ENCODE data around the gene ACTR1A. TPM values are rescaled to one million over a fixed set of nuclear protein-coding genes. Genes with fewer than 3 reads are reported as not detected.

Gene ACTR1A
- total RNA-seq, 1 experiment from 2014 or later: 147 TPM

DNA sequence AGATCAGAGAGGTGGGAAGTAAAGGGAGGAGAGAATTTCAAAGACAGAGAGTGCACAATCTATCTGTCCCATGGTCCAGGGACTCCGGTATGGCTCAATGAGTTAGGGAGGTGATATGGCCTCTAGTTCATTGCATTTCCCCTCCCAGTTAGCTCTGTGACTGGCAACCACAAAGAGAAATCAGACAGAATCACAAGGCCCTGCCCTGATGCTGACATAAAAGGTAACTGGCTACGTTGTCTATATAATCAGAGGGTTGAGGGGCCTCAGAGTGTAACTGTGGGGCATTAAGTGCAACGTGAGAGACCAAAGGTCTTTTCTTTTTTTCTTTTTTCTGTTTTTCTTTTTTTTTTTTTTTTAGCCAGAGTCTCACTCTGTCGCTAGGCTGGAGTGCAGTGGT, 43.9 kb downstream of the ACTR1A start:
- DNase-seq (ENCODE audit: low read depth, low spot score) (no peak), ATAC-seq (no peak)
- Histone ChIP-seq H3K36me3 (ENCODE audit: control insufficient read depth, insufficient read depth, low read length) (peaks cover 3% of the 10 kb centered on the region; the same call in 1 of the 2 replicates), H3K9me3 (ENCODE audit: control insufficient read depth, insufficient read depth, low read depth, low read length) (no peaks in the 10 kb centered on the region), H3K27ac (ENCODE audit: low read length) (no peak overlapping the region), H3K4me3 (ENCODE audit: low read depth in 2 of 2, low read length in 2 of 2) (no peak overlapping the region), H3K4me1 (ENCODE audit: control insufficient read depth, insufficient read depth, low read length) (peaks cover 21% of the 10 kb centered on the region), H3K27me3 (ENCODE audit: control insufficient read depth, insufficient read depth, low read length) (no peaks in the 10 kb centered on the region)
- TF ChIP-seq, protein P1, sequence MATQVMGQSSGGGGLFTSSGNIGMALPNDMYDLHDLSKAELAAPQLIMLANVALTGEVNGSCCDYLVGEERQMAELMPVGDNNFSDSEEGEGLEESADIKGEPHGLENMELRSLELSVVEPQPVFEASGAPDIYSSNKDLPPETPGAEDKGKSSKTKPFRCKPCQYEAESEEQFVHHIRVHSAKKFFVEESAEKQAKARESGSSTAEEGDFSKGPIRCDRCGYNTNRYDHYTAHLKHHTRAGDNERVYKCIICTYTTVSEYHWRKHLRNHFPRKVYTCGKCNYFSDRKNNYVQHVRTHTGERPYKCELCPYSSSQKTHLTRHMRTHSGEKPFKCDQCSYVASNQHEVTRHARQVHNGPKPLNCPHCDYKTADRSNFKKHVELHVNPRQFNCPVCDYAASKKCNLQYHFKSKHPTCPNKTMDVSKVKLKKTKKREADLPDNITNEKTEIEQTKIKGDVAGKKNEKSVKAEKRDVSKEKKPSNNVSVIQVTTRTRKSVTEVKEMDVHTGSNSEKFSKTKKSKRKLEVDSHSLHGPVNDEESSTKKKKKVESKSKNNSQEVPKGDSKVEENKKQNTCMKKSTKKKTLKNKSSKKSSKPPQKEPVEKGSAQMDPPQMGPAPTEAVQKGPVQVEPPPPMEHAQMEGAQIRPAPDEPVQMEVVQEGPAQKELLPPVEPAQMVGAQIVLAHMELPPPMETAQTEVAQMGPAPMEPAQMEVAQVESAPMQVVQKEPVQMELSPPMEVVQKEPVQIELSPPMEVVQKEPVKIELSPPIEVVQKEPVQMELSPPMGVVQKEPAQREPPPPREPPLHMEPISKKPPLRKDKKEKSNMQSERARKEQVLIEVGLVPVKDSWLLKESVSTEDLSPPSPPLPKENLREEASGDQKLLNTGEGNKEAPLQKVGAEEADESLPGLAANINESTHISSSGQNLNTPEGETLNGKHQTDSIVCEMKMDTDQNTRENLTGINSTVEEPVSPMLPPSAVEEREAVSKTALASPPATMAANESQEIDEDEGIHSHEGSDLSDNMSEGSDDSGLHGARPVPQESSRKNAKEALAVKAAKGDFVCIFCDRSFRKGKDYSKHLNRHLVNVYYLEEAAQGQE (IDR thresholded peaks at IDR 0.05; ENCODE audit: insufficient read depth in 1 of 2, low read depth in 2 of 2, low read length in 1 of 2): no peak
- TF ChIP-seq SIN3A (IDR thresholded peaks at IDR 0.05; ENCODE audit: borderline replicate concordance, insufficient read depth, low read depth, low read length) (no peak), POLR2AphosphoS5 (IDR thresholded peaks at IDR 0.05; ENCODE audit: low read depth, low read length) (no peak), TCF7L2 (IDR thresholded peaks at IDR 0.05; ENCODE audit: low read depth, low read length) (no peak)
- TF ChIP-seq, protein P2, sequence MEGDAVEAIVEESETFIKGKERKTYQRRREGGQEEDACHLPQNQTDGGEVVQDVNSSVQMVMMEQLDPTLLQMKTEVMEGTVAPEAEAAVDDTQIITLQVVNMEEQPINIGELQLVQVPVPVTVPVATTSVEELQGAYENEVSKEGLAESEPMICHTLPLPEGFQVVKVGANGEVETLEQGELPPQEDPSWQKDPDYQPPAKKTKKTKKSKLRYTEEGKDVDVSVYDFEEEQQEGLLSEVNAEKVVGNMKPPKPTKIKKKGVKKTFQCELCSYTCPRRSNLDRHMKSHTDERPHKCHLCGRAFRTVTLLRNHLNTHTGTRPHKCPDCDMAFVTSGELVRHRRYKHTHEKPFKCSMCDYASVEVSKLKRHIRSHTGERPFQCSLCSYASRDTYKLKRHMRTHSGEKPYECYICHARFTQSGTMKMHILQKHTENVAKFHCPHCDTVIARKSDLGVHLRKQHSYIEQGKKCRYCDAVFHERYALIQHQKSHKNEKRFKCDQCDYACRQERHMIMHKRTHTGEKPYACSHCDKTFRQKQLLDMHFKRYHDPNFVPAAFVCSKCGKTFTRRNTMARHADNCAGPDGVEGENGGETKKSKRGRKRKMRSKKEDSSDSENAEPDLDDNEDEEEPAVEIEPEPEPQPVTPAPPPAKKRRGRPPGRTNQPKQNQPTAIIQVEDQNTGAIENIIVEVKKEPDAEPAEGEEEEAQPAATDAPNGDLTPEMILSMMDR (IDR thresholded peaks at IDR 0.05): no peak
- ChIA-PET CTCF (interaction anchor here (0.6 kb wide), 1 partner anchor 622 kb away, joined by 9 read pairs; no protein-coding TSS in a partner anchor), POLR2A (interaction anchor here (0.7 kb wide), 1 partner anchor 11 kb away, joined by 5 read pairs; no protein-coding TSS in a partner anchor)
- no TSS peak for BruUV-seq (replicated peaks)
- intact Hi-C loops (cut with micrococcal nuclease; ENCODE audit: unreplicated experiment) (no loop called here), in situ Hi-C loops (cut with HindIII; ENCODE audit: low pct_unique_long_range_greater_than_20kb, low sequenced_read_pairs) (no loop called here)

DNA sequence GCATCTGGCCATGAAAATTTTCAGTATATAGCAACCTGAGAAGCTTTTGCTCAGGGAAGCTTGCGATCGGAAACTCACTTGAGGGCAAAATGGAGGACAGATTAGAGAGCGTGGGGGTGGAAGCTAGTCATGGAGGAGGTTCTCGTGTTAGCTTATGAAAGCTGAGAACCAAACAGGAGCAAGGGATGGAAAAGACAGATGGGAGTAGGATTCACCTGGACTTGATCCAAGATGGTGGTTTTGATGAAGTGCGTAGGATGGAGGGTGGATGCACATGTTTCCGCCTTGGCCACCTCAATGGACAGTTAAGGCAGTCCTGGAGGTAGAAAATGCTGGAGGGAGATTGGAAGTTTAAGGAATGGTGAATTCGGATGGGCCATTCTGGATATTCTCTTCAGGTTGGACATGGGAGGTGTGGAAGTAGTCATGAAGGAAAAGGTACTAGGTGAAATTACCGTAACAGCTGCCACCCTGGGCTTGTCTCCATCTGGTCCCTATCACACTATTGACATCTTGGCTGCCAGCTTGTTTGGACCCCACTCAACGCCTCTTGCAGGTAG, 44.8 kb downstream of the ACTR1A start:
- ATAC-seq (no peak), DNase-seq (ENCODE audit: low read depth, low spot score) (no peak)
- in situ Hi-C loops (cut with HindIII; ENCODE audit: low pct_unique_long_range_greater_than_20kb, low sequenced_read_pairs) (no loop called here), intact Hi-C loops (cut with micrococcal nuclease; ENCODE audit: unreplicated experiment) (no loop called here)
- BruUV-seq (replicated peaks): no TSS peak
- Histone ChIP-seq H3K9me3 (ENCODE audit: control insufficient read depth, insufficient read depth, low read depth, low read length) (no peaks in the 10 kb centered on the region), H3K27me3 (ENCODE audit: control insufficient read depth, insufficient read depth, low read length) (no peaks in the 10 kb centered on the region), H3K36me3 (ENCODE audit: control insufficient read depth, insufficient read depth, low read length) (peaks cover 3% of the 10 kb centered on the region; the same call in 1 of the 2 replicates), H3K4me1 (ENCODE audit: control insufficient read depth, insufficient read depth, low read length) (peaks cover 16% of the 10 kb centered on the region), H3K27ac (ENCODE audit: low read length) (no peak overlapping the region), H3K4me3 (ENCODE audit: low read depth in 2 of 2, low read length in 2 of 2) (no peak overlapping the region)
- CTCF ChIA-PET: no interaction called here
- POLR2A ChIA-PET: interaction anchor here (0.6 kb wide), 1 partner anchor 123 kb away, joined by 14 read pairs; no protein-coding TSS in a partner anchor
- TF ChIP-seq TCF7L2 (IDR thresholded peaks at IDR 0.05; ENCODE audit: low read depth, low read length) (no peak), SIN3A (IDR thresholded peaks at IDR 0.05; ENCODE audit: borderline replicate concordance, insufficient read depth, low read depth, low read length) (no peak), POLR2AphosphoS5 (IDR thresholded peaks at IDR 0.05; ENCODE audit: low read depth, low read length) (no peak)
- TF ChIP-seq, protein P2 (IDR thresholded peaks at IDR 0.05): no peak
- TF ChIP-seq, protein P1 (IDR thresholded peaks at IDR 0.05; ENCODE audit: insufficient read depth in 1 of 2, low read depth in 2 of 2, low read length in 1 of 2): no peak

Measured in Panc1 (cell line).